ENCODE results near the gene KCNK15.
"Not testable (repeated sequence)": the region's sequence is repeated elsewhere in the genome, so short reads cannot be mapped to it uniquely, and the experiment has no call there.

Gene KCNK15

GRCh38 chr20:44759595-44759994 is 13.9 kb downstream of the KCNK15 start:
- DNase-seq: no peak

DNA sequence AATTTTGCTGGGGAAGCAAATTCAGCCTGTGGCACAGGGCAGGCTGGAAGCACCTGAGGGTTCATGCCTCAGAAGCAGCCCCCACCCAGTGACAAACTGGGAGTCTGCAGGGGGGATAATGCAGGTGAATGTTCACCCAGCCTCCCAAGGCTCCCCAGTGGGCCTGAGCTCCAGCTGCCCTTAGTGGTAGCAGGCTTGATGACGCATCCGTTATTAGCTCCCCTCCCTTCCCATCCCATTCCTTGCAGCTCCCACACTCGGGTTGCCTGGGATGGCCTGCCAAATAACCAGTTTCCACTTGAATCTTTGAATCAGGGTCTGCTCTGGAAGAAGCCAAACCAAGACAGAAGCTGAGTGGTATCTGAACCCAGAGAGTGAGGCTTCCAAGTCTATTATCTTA is 15.8 kb downstream of the KCNK15 start:
- DNase-seq: no peak

- DNase-seq: no peak
Measured at GRCh38 chr20:44762466-44763140, 16.9 kb downstream of the KCNK15 start.

DNA sequence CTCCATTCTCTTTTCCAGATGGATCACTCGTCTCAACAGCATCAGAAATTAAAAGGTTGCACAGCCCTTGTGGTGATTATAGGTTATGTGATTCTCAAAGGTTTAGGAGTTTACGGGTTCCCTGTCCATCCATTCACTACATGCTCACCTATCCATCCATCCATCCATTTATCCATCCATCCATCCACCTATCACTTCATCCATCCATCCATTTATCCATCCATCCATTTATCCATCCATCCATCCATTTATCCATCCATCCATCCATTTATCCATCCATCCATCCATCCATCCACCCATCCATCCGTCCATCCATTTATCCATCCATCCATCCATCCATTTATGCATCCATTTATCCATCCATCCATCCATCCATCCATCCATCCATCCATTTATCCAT is 18.1 kb downstream of the KCNK15 start:
- not testable (repeated sequence) for DNase-seq

DNA sequence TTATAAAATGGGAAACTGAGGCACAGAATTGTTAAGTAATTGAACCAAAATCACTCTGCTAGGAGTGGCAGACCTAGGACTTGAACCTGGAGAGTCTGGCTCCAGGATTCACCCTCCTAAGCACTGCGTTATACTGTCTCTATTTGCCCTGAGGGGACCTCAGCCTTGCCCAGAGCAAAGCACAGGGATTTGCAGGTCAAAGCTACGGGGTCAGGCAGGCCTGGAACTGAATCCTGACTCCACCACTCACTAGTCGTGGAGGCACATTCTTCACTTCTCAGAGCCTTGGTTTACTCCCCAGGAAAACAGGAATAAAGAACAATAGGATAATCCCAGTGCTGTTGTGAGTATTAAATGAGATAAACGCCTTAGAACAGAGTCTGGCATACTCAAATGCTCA is 19.4 kb downstream of the KCNK15 start:
- no peak for DNase-seq

DNA sequence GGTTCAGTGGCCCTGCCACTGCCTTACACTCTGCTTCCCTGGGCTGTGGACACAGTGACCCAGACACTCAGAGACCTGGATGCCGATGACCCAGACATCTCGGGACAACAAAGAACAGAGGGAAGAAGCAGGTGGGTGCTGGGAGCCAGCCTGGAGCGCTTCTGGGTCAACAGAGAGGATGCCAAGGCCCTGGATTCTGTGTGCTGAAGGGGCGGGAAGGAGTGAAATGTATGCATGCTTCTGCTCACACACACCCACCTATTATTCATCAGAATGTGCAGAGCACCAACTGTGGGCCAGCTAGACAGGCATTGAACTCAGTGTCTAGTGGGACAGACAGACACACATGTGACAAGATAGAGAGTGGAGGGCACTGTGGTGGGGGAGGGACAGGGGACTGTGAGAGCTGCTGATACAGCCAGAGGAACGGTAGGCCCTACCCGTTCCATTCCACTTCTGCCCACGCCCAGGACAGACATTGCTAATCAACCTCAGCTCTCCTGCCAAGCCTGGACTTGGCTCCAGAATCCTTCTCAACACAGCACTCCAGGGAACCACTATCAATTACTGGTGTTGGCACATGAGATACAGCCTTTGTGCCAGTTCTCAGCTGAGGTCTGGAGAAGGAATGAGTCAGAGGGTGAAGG is 20.2 kb downstream of the KCNK15 start:
- no peak for DNase-seq

DNA sequence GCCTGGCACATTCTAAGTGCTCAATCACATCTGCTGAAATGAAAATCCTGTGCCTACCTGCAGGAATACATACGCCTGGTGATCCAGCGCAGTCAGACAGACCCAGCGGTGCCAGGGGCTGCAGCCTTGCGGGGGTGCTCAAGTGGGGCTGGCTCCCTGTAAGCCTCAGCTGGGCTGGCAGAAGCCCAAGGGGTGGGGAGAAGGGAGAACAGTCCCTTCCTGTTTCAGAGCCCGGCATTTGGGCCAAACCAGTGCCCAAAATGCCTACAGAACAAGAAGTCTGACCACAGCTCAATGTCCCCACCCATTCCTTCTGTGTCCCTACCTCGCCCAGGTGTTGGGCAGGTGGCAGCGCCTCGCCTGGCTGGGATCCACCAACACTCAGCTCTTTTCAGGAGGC is 22.6 kb downstream of the KCNK15 start:
- no peak for DNase-seq

DNA sequence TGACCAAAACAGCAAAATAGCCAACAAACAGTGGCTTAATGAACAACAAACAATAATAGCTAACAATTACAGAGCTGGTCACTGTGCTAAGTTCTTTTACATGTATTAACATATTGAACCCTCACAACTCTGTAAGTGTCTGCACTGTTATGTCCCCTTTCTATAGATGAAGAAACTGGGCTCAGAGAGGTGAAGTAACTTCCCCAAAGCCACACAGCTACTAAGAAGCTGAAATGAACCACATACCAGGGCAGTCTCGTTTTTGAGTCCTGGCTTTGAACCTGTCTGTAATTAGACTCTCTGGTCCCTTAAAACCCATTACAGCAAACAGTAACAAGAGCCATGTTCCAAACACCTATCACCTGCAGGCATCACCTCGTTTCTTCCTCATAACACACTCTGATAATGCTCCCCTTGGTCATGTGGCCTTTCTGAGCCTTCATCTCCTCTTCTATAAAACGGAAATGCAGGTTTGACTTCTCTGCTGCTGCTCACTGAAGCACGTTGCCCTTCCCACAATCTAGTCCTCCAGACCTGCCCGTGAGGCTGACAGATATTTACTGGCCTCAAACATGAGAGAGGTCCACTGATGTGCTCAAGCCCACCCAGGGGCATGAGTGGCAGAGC is 23.3 kb downstream of the KCNK15 start:
- no peak for DNase-seq

DNA sequence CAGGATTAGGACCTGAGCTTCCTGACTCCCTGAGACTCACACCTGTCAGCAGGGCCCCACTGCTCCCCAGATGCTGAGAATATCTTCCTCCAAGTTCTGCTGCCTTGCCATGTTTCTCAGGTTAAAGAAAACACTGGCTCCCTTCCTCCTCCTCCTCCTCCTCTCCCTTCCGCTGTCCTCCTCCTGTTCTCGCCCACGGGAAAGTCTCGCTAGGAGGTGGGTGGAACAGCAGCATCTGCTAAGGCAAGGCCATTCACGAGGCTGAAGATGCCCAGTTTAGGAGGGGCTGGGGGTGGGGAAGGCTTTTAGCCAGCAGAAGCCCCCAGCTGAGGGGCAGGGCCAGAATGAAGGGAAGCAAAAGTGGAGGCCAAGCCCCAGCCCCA is 23.8 kb downstream of the KCNK15 start:
- no peak for DNase-seq

GRCh38 chr20:44770484-44771171 is 25.0 kb downstream of the KCNK15 start:
- DNase-seq: no peak

- DNase-seq: no peak
Measured at GRCh38 chr20:44771172-44771535, 25.5 kb downstream of the KCNK15 start.

DNA sequence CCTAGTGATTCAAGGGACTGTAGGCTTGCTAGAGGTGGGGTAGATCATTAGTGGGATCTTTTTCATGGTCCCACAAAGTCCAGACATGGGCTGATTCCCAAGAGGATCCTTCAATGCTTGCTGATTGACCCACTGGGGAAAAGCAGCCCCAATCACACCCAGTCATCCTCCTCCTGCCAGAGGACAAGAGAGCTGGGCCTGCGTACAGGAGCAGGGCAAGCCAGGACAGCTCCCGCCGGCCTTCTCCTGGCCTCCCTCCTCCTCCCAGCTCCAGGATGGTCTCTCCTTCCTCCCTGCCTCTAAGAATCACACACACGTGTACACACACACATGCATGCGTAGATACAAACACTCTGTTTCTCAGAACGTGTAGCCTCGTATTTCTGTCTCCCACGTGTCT is 27.0 kb downstream of the KCNK15 start:
- no peak for DNase-seq

DNA sequence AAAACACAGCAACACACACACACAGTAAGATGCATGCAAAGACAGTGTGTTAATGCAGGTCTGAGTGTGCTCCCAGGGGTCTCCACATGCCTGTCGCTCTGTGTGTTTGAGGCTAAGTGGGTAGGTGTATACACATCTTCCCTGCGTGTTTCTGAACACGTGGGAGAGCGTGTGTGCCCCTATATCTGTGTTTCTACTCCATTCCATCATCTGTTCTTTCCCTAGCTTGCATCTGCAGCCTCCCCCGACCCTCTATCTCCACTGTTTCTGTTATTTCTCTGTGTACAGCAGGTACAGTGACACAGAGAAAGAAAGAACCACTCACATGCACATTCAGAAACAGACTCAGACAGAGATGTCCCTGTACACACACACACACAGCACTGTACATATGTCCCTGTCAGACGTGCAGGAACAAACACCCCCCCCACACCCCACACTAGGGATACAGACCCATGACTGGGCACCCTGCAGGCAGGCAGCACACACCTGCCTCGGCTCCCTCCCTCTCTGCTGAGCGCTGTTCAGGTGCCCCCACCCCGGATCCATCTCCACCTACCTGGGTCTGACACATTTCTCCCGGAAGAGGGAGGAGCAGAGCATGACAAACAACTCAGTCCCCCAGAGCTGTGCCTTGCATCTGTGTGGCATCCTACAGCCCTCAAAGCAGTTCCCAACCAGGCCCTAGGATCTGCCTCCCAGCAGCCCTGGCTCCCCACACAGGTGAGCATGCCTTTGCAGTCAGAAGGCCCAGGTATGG is 27.6 kb downstream of the KCNK15 start:
- DNase-seq: no peak

DNA sequence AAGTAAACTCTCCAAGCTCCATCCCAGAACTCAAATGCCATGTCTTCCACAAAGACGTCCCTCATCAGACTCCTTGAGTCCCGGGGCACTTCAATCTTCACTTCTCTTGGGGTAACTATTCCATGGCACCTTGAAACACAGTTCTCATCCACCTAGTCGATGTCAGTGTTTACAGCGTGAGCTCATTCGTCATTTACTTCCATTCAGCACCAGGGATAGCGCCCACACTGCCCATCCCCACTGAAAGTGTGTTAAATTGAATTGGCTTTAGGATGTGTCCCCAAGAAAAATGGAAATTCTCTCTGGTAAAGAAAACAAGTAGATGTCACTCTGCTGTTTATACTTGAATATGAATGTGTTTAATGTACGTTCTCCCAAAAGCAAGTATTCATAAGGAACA is 31.3 kb downstream of the KCNK15 start:
- no peak for DNase-seq

DNA sequence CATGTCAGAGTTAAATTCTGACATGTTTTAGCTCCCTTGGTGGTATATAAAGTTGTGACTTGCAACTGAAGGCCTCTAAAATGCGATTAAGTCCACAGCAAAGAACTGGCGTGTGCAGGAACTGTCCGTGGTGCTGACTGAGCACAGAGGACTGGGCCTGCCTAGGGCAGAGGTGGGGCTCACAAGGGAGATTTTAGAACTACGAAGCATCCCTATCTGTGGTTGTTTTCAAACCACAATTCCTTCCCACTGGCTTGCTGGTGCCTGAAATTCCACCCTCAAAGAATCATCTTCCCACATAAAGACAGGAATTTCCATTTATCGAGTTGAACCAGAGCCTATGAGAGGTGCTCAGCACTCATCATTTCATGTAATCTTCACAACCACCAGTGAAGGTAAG is 34.6 kb downstream of the KCNK15 start:
- DNase-seq: no peak

DNA sequence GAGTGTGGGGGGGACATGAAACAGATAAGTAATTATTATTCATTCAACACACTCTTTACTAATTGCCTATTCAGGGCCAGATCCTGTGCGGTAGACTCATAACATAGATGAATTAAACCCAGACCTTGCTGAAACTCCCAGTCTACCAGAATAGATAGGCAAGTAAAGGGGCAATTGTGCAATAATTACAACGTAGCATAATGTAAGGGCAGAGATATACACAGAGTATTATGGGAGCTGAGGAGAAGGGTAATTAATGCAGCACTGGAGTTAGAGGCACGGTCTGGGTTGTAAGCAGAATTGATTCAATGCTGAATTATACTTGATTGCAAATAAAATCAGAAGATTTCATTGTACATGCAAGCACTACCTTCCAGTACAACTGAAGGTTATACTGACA is 35.5 kb downstream of the KCNK15 start:
- DNase-seq: no peak

DNA sequence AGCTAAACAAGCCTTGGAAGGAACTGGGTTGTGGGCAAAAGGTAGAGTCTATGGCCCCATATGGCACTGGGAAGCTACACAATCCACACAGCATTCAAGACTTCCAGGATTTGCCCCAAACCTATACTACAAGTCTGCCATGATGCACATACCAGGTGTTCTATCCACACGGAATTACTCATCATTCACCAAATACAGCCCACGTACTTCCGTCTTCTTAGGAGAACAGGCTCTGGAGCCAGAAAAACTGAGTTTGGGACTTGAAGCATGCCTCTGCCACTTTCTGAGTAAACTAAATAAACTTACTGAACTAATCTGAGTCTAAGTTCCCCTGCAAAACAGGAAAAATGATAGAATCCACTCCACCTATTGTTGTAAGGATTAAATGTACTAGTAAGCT is 36.1 kb downstream of the KCNK15 start:
- no peak for DNase-seq

GRCh38 chr20:44784688-44785087 is 39.0 kb downstream of the KCNK15 start:
- no peak for DNase-seq

- no peak for DNase-seq
Measured at GRCh38 chr20:44785768-44786167, 40.1 kb downstream of the KCNK15 start.

DNA sequence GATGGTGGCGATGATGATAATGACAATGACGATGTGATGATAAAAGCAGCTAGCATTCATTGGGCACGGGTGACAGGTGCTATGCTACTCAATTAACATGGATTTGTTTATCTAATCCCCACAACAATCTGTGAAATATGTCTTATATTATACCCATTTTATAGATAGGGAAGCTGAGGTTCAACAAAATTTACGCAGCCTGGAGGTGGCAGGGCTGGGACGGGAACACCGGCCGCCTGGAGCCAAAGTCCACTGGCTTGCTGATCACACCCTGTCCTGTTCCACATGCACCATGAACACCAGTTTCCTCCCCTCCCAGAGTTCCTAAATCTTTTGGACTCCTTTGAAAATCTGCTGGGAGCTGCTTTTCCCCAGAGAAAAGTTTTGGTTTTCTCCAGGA is 41.6 kb downstream of the KCNK15 start:
- DNase-seq: no peak

- DNase-seq: no peak
Measured at GRCh38 chr20:44788706-44789456, 43.2 kb downstream of the KCNK15 start.

DNA sequence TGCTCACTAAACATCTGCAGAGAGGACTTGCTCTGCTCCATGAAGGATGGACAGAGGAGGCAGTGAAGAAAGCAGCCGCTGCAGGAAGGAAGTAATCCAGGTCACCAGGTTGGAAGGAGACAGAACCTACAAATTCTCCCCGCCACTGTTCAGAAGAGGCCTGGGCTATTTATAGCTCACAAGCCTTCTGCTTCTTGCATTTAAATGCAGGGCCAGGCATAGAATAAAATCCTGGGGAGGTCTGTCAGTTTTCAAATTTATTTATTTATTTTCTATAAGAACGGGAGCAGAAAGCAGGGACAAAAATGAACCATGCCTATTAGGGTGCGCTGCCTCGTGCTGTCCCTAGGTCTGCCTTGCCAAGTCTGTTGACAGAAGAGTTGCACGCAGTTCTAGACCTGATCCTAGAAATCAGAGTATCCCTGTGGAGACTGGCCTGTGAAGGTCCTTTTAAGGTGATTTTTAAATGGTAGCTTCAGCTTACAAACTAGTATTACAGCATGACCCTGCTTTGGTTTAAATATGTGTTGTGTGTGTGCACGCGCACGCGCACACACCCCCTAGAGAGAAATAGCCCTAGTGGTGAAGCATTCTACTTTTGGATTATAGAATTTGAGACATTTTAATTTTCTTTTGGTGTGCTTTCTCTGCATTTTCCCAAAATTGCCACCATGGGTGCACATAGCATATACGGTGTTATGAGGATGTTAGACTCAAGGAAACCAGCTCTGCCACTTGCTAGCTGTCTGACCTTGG is 45.2 kb downstream of the KCNK15 start:
- no peak for DNase-seq

Measured in NCI-H2107 (cell line).